Heart right ventricle (tissue), 16 donors: ENCODE data around the gene PLPPR1. TPM values are rescaled to one million over a fixed set of nuclear protein-coding genes. Genes with fewer than 3 reads are reported as not detected.

Experiments used
- ATAC-seq, 8 donors: fragments of 200-7000 bp; cut with Tn5 transposase; one replicate each; pipeline ENCODE4 v1.9.1; 2020; ENCODE audit warnings: mild to moderate bottlenecking in 8 of 8, moderate library complexity in 8 of 8, moderate number of reproducible peaks in 1 of 8
- DNase-seq, 2 donors: peaks; one replicate each; pipeline ENCODE4 v3.0.0-alpha.2; 2020
- H3K27ac ChIP-seq, 10 donors: fragments of 200-600 bp; sonication (generic) in 2 of 10; one replicate each; pipeline versions ENCODE4 v1.5.0 to v1.8.0; 2020 to 2022; ENCODE audit warnings: mild to moderate bottlenecking in 3 of 10
- H3K27me3 ChIP-seq, 7 donors: fragments of 200-600 bp; one replicate each; pipeline ENCODE4 v1.8.0; 2021 to 2022; ENCODE audit warnings: mild to moderate bottlenecking in 2 of 7
- H3K36me3 ChIP-seq, 9 donors: fragments of 200-600 bp; sonication (generic) in 1 of 9; one replicate each; pipeline versions ENCODE4 v1.5.0 to v1.8.0; 2020 to 2022; ENCODE audit warnings: mild to moderate bottlenecking in 2 of 9
- H3K4me1 ChIP-seq, 9 donors: fragments of 200-600 bp; sonication (generic) in 1 of 9; one replicate each; pipeline versions ENCODE4 v1.5.0 to v1.8.0; 2020 to 2022; ENCODE audit warnings: mild to moderate bottlenecking in 4 of 9
- H3K4me3 ChIP-seq, 10 donors: fragments of 200-600 bp; sonication (generic) in 2 of 10; one replicate each; pipeline versions ENCODE4 v1.5.0 to v1.8.0; 2020 to 2022; ENCODE audit warnings: mild to moderate bottlenecking in 7 of 10, moderate library complexity in 2 of 10
- H3K9me3 ChIP-seq, 11 donors: fragments of 200-600 bp in 10 of 11; sonication (generic) in 2 of 11; one replicate each; pipeline versions ENCODE4 v1.5.0 to v1.8.0; 2013 to 2022; ENCODE audit warnings: mild to moderate bottlenecking in 2 of 11, control low read depth in 1 of 11, moderate library complexity in 1 of 11
- WGBS, 2 donors: extraction: QIAGEN DNeasy Blood & Tissue Kit; methylation state at CpG; one replicate each; pipeline ENCODE4 v1.1.7; 2013; ENCODE audit warnings: inconsistent platforms in 1 of 2; 5-methylcytosine and 5-hydroxymethylcytosine counted together
- intact Hi-C, 10 donors: fragments of 100-400 bp; cut with DNase I; formaldehyde crosslinking; loops; one replicate each; pipeline versions ENCODE4 v1.11.1 to v1.14.2; 2022
- polyA plus RNA-seq, 2 donors: library from polyadenylated mRNA; stranded (reverse); fragments of 200-250 nt; gene quantifications; one replicate each; pipeline ENCODE4 v1.2.3, GENCODE V29; 2013
- total RNA-seq, 10 donors: library from RNA; stranded (reverse); fragmentation: NEBNext Ultra II Directional in 3 of 10; extraction: Animal tissue kit (Norgen Biotek cat#: 25700) in 3 of 10; gene quantifications; one replicate each; pipeline versions ENCODE4 v1.2.1 to v1.2.4, GENCODE V29; 2021 to 2023
- TF ChIP-seq, protein P1 (sequence below), 9 donors: fragments of 200-600 bp; sonication (generic) in 2 of 9; IDR thresholded peaks; one replicate each; pipeline versions ENCODE4 v1.5.0 to v1.8.0; 2021 to 2022; ENCODE audit warnings: antibody characterized with exemption in 9 of 9, mild to moderate bottlenecking in 5 of 9, moderate library complexity in 1 of 9
- donor health status: Arrhythmogenic right ventricular cardiomyopathy.
- donor health status: ischemic (EF 13 %, LVEDD 7.1; RV severe dilation, severe dysfunction).
- donor health status: healthy with polysubstance abuse.
- donor health status: DM: no; HTN: yes; CAD: no.
- donor health status: DM: no; HTN: no; CAD: no.
- donor health status: ischemic (EF 25% LVEDD 6.9; RV normal size, moderate dysfunction).
- donor health status: ischemic (EF 25% LVEDD 5.7; RV mildly dilated, moderate dysfunction).
- donor health status: healthy.
- donor health status: DM: yes; HTN: yes; CAD: no.
- donor health status: Ischemic cardiomyopathy.
- donor health status: ischemic (EF 35%, LVEDD 5.7; RV mildly dilated, moderate dysfunction).
- donor health status: nonischemic (EF 11% LVEDD 7.7; RV severe dilation, severe dysfunction).
- donor health status: DM: yes; HTN: yes; CAD: no.
- donor health status: PGD.
- donor health status: ischemic (EF 29% LVEDD 5.4; RV normal size, mild dysfunction).
- donor health status: nonischemic (EF 23%, LVEDD 6.1; RV moderate dilation, normal function).

The PLPPR1 gene
- total and polyA plus RNA-seq, 12 donors = not detected

GRCh38 chr9:100999906-101000544 lies 28.5 kb upstream of the PLPPR1 start:
- H3K27ac ChIP-seq = no peak overlapping the region
- H3K4me1 ChIP-seq = no peaks in the 10 kb centered on the region
- intact Hi-C loops = no loop called here
- DNase-seq = no peak
- no peaks in the 10 kb centered on the region for H3K9me3 ChIP-seq
- H3K36me3 ChIP-seq = no peaks in the 10 kb centered on the region
- TF ChIP-seq, protein P1, sequence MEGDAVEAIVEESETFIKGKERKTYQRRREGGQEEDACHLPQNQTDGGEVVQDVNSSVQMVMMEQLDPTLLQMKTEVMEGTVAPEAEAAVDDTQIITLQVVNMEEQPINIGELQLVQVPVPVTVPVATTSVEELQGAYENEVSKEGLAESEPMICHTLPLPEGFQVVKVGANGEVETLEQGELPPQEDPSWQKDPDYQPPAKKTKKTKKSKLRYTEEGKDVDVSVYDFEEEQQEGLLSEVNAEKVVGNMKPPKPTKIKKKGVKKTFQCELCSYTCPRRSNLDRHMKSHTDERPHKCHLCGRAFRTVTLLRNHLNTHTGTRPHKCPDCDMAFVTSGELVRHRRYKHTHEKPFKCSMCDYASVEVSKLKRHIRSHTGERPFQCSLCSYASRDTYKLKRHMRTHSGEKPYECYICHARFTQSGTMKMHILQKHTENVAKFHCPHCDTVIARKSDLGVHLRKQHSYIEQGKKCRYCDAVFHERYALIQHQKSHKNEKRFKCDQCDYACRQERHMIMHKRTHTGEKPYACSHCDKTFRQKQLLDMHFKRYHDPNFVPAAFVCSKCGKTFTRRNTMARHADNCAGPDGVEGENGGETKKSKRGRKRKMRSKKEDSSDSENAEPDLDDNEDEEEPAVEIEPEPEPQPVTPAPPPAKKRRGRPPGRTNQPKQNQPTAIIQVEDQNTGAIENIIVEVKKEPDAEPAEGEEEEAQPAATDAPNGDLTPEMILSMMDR (IDR thresholded peaks at IDR 0.05) = no peak
- H3K27me3 ChIP-seq = peaks cover 0 to 6% (median 0%) of the 10 kb centered on the region in 7 donors
- 75 to 79% methylated on average over 5 of the region's 5 CpGs for WGBS, 2 donors
- no peak overlapping the region for H3K4me3 ChIP-seq
- no peak for ATAC-seq

GRCh38 chr9:101005246-101005645 lies 23.3 kb upstream of the PLPPR1 start:
- no peak for DNase-seq
- TF ChIP-seq, protein P1 (IDR thresholded peaks at IDR 0.05) = no peak

DNA sequence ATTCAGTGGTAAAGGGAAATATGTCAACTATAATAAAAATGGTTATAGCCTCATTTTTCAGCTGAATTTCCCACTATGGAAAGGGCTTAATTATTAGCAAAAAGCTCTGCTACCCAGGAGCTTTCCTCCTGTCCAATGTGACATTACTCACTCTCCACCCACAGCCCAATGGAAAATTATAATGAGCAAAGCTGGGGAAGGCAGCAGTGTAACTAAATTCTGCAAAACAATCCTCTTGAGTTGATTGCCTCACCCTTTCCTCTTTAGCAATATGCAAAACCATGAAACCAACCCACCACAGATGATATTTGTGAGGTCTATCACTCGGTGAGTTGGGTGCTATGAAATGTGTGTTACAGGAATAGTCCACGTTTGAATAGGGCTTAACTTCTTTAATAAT lies 14.0 kb upstream of the PLPPR1 start:
- Histone ChIP-seq H3K36me3 (no peaks in the 10 kb centered on the region), H3K4me1 (no peaks in the 10 kb centered on the region), H3K9me3 (no peaks in the 10 kb centered on the region), H3K27ac (no peak overlapping the region), H3K4me3 (no peak overlapping the region), H3K27me3 (no peaks in the 10 kb centered on the region)
- WGBS, 2 donors = 71 to 74% methylated on average over 2 of the region's 2 CpGs
- DNase-seq = no peak
- TF ChIP-seq, protein P1 (IDR thresholded peaks at IDR 0.05) = no peak
- ATAC-seq = no peak
- intact Hi-C loops = no loop called here

More at GRCh38 chr9:101005246-101005645, 23.3 kb upstream of the PLPPR1 start:
- intact Hi-C loops = no loop called here
- 79 to 80% methylated on average over 3 of the region's 3 CpGs for WGBS, 2 donors
- Histone ChIP-seq H3K9me3 (peaks cover 0 to 25% (median 6%) of the 10 kb centered on the region in 11 donors), H3K4me1 (no peaks in the 10 kb centered on the region), H3K4me3 (no peak overlapping the region), H3K27me3 (no peaks in the 10 kb centered on the region), H3K36me3 (no peaks in the 10 kb centered on the region), H3K27ac (no peak overlapping the region)
- ATAC-seq = no peak

DNA sequence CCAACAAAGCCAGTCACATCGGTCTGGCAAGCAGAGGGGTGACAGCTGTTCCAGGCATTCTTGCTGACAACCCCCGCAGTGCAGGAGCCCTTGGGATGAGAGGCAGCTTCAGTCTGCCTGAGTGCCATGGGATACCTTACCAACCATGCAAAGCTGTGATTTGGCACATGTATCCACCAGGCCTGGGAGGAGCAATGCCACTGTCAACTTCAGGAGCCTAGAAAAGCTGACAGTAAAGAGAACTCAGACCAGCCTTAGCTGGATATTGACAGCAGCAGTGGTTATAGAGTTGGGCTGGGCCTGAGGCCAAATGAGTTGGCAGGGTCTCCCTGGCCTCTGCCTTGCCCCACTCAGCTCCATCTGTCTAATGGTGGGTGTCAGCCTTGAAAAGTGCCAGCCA lies 10.1 kb upstream of the PLPPR1 start:
- no peak for DNase-seq
- Histone ChIP-seq H3K4me3 (no peak overlapping the region), H3K9me3 (no peaks in the 10 kb centered on the region), H3K27ac (no peak overlapping the region), H3K36me3 (no peaks in the 10 kb centered on the region), H3K27me3 (peaks cover 0 to 8% (median 0%) of the 10 kb centered on the region in 7 donors), H3K4me1 (no peaks in the 10 kb centered on the region)
- intact Hi-C loops = no loop called here
- TF ChIP-seq, protein P1 (IDR thresholded peaks at IDR 0.05) = no peak
- no peak for ATAC-seq
- WGBS, 2 donors = 30 to 41% methylated on average over 2 of the region's 2 CpGs
